Stomach (tissue), 4 donors: ENCODE results near the gene KAT14.
"Not testable (repeated sequence)": the region's sequence is repeated elsewhere in the genome, so short reads cannot be mapped to it uniquely, and the experiment has no call there.

Experiments
- EP300 ChIP-seq: sonication (generic); formaldehyde crosslinking; IDR thresholded peaks from one replicate; pipeline ENCODE4 v1.6.1; 2017; ENCODE audit warnings: antibody characterized with exemption
- POLR2A ChIP-seq, 4 donors: fragments of 450-650 bp; IDR thresholded peaks; one replicate each; pipeline ENCODE4 v1.6.1; 2016; ENCODE audit warnings: antibody characterized with exemption in 4 of 4, control low read depth in 2 of 4, mild to moderate bottlenecking in 1 of 4, moderate library complexity in 1 of 4
- POLR2AphosphoS5 ChIP-seq, 3 donors: sonication (generic); formaldehyde crosslinking; IDR thresholded peaks; one replicate each; pipeline ENCODE4 v1.6.1; 2016; ENCODE audit warnings: antibody characterized with exemption in 3 of 3
- TF ChIP-seq, protein P1 (sequence below), 7 experiments: fragments of 450-650 bp in 4 of 7; fragments of 200-600 bp in 3 of 7; sonication (generic) in 3 of 7; IDR thresholded peaks; one replicate each; pipeline ENCODE4 v1.5.1; 2016 to 2019; ENCODE audit warnings: antibody characterized with exemption in 7 of 7, control low read depth in 2 of 7, mild to moderate bottlenecking in 1 of 7

DNA sequence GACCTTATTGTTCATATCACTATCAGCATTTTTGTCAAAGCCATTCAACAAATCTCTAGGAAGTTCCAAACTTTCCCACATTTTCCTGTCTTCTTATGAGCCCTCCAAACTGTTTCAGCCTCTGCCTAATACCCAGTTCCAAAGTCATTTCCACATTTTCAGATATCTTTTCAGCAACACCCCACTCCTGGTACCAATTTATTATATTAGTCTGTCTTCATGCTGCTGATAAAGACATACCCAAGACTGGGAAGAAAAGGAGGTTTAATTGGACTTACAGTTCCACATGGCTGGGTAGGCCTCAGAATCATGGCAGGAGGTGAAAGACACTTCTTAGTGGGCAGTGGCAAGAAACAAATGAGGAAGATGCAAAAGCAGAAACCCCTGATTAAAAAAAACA lies 42.7 kb downstream of the KAT14 start:
- TF ChIP-seq, protein P1, sequence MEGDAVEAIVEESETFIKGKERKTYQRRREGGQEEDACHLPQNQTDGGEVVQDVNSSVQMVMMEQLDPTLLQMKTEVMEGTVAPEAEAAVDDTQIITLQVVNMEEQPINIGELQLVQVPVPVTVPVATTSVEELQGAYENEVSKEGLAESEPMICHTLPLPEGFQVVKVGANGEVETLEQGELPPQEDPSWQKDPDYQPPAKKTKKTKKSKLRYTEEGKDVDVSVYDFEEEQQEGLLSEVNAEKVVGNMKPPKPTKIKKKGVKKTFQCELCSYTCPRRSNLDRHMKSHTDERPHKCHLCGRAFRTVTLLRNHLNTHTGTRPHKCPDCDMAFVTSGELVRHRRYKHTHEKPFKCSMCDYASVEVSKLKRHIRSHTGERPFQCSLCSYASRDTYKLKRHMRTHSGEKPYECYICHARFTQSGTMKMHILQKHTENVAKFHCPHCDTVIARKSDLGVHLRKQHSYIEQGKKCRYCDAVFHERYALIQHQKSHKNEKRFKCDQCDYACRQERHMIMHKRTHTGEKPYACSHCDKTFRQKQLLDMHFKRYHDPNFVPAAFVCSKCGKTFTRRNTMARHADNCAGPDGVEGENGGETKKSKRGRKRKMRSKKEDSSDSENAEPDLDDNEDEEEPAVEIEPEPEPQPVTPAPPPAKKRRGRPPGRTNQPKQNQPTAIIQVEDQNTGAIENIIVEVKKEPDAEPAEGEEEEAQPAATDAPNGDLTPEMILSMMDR (IDR thresholded peaks at IDR 0.05), result not testable (repeated sequence)
- not testable (repeated sequence) for TF ChIP-seq POLR2A (IDR thresholded peaks at IDR 0.05); EP300; POLR2AphosphoS5 (IDR thresholded peaks at IDR 0.05)
